Measurements from ENCODE around the gene PTBP1.
"Not testable (repeated sequence)": the region's sequence is repeated elsewhere in the genome, so short reads cannot be mapped to it uniquely, and the experiment has no call there.

The PTBP1 gene

GRCh38 chr19:845707-846521 lies 48.7 kb downstream of the PTBP1 start:
- DNase-seq = no peak
- in situ Hi-C loops (cut with MboI; ENCODE audit: low pct_unique_long_range_greater_than_20kb, low sequenced_read_pairs) = no loop called here

DNA sequence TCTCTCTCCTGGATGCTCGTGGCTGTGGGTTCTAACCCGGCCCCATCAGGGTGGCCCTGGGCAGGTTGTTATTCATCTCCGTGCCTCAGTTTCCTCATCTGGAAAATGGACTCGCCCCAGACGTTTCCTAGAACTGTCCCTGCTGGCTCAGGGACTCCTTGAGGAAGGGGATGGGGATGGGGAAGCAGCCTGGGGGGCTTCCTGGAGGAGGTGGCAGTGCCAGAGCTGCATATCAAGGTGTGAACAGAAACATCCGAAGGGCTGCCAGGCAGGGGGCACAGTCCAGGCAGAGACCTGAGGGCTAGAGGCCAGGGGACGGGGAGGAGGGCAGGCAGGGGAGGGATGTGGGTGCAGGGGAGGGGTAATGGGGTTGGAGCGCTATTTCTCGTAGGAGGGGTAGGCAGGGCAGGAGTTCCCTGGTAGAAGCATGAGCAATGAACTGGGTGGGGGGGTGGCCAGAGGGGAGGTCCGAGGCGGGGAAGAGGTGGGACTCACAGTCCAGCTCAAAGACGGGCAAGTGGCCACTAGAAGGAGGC lies 51.2 kb downstream of the PTBP1 start:
- no peak for DNase-seq
- in situ Hi-C loops (cut with MboI; ENCODE audit: low pct_unique_long_range_greater_than_20kb, low sequenced_read_pairs) = no loop called here

DNA sequence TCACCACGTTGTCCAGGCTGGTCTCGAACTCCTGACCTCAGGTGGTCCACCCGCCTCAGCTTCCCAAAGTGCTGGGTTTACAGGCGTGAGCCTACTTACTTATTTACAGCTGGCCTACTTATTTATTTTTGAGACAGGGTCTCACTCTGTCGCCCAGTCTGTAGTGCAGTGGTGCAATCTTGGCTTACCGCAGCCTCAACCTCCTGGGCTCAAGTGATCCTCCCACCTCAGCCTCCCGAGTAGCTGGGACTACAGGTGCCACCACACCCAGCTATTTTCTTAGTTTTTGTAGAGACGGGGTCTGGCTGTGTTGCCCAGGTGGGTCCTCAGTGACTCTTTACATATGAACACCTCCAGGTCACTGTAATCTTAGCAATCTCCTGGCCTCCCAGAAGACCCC lies 51.9 kb downstream of the PTBP1 start:
- DNase-seq; in situ Hi-C loops (cut with MboI; ENCODE audit: low pct_unique_long_range_greater_than_20kb, low sequenced_read_pairs): not testable (repeated sequence)

DNA sequence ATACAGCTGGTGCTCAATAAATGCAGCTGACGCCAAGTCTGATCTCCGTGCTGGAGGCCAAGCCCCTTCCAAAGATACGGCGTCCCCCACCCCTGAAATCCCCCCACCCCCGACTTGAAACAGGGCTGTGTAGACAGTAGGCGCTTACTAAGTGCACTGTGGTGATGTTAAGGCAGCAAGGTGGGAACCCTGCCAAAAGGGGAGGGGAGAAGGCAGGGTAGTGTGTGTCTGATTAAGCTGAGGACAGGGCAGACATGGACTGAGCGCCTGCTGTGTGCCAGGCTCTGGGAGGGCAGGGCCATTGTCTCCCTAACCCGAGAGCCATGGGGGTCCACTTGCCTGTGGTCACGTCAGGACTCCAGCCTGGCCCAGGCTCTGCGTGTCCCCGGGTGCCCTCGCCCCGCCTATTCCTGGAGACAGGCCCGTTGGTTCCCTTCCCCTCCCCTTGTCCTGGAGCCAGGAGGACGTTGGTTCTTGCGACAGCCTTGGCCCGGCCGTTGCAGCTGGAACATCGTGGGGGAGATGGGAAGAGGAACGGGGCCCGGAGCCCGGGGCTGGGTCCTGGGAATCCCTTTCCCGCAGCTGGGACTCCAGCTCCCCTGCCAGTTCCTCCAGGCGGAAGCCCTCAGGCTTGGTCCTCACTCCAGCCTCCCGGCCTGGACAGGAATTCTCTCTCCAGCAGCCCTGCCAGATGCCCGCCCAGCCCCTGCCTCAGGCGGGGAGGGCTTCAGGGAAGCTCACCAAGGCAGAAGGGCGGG lies 53.1 kb downstream of the PTBP1 start:
- peak; percentile 71 for DNase-seq
- in situ Hi-C loops (cut with MboI; ENCODE audit: low pct_unique_long_range_greater_than_20kb, low sequenced_read_pairs) = no loop called here

GRCh38 chr19:850979-851335 lies 53.7 kb downstream of the PTBP1 start:
- in situ Hi-C loops (cut with MboI; ENCODE audit: low pct_unique_long_range_greater_than_20kb, low sequenced_read_pairs) = no loop called here
- no peak for DNase-seq

GRCh38 chr19:852136-853013 lies 55.1 kb downstream of the PTBP1 start, which contains the start of gene ELANE:
ELANE (plus strand) TSS chr19:852303; CDS start chr19:852329, 26 bp downstream.
- in situ Hi-C loops (cut with MboI; ENCODE audit: low pct_unique_long_range_greater_than_20kb, low sequenced_read_pairs) = no loop called here
- DNase-seq = no peak

- in situ Hi-C loops (cut with MboI; ENCODE audit: low pct_unique_long_range_greater_than_20kb, low sequenced_read_pairs) = no loop called here
- DNase-seq = no peak
These were observed 55.8 kb downstream of the PTBP1 start for GRCh38 chr19:853014-853585.

- in situ Hi-C loops (cut with MboI; ENCODE audit: low pct_unique_long_range_greater_than_20kb, low sequenced_read_pairs); DNase-seq: not testable (repeated sequence)
These were observed 56.5 kb downstream of the PTBP1 start for GRCh38 chr19:853614-854220.

DNA sequence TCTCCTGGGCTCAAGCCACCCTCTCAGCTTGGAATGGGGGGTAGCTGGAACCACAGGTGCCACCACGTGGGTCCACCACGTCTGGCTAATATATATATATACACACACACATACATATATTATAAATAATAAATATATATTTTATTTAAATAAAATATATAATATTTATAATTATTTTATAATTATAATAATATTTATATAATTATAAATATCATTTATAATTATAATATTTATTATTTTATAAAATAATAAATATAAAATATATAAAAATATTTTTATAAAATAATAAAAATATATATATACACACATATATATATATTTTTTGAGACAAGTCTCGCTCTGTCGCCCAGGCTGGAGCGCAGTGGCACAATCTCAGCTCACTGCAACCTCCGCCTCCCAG lies 57.3 kb downstream of the PTBP1 start:
- in situ Hi-C loops (cut with MboI; ENCODE audit: low pct_unique_long_range_greater_than_20kb, low sequenced_read_pairs) = no loop called here
- no peak for DNase-seq

DNA sequence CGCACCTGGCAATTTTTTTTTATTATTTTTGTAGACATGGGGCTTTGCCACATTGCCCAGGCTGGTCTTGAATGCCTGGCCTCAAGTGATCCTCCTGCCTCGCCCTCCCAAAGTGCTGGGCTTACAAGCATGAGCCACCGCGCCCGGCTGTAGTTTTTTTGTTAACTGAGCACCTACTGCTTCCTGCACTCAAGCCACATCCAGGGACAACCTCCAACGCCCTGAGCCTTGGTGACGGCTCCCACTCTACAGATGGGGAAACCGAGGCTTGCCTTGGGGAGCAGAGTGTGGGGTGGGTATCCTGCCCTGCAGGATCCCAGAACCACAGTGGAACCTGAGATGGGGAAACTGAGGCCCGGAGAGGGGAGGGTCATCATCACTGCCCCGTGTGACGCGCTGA lies 57.9 kb downstream of the PTBP1 start:
- no peak for DNase-seq
- in situ Hi-C loops (cut with MboI; ENCODE audit: low pct_unique_long_range_greater_than_20kb, low sequenced_read_pairs) = no loop called here

DNA sequence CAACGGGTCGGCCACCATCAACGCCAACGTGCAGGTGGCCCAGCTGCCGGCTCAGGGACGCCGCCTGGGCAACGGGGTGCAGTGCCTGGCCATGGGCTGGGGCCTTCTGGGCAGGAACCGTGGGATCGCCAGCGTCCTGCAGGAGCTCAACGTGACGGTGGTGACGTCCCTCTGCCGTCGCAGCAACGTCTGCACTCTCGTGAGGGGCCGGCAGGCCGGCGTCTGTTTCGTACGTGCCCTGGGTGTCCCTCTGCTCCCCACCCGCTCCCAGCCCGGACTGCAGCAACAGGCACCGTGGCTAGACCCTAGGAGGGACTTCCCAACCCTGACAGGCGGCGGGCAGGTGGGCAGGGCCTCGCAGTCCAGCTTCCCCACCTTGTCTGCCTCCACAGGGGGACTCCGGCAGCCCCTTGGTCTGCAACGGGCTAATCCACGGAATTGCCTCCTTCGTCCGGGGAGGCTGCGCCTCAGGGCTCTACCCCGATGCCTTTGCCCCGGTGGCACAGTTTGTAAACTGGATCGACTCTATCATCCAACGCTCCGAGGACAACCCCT lies 58.4 kb downstream of the PTBP1 start:
- in situ Hi-C loops (cut with MboI; ENCODE audit: low pct_unique_long_range_greater_than_20kb, low sequenced_read_pairs) = no loop called here
- no peak for DNase-seq

- in situ Hi-C loops (cut with MboI; ENCODE audit: low pct_unique_long_range_greater_than_20kb, low sequenced_read_pairs) = no loop called here
- DNase-seq = no peak
These were observed 61.0 kb downstream of the PTBP1 start for GRCh38 chr19:858284-858683.

DNA sequence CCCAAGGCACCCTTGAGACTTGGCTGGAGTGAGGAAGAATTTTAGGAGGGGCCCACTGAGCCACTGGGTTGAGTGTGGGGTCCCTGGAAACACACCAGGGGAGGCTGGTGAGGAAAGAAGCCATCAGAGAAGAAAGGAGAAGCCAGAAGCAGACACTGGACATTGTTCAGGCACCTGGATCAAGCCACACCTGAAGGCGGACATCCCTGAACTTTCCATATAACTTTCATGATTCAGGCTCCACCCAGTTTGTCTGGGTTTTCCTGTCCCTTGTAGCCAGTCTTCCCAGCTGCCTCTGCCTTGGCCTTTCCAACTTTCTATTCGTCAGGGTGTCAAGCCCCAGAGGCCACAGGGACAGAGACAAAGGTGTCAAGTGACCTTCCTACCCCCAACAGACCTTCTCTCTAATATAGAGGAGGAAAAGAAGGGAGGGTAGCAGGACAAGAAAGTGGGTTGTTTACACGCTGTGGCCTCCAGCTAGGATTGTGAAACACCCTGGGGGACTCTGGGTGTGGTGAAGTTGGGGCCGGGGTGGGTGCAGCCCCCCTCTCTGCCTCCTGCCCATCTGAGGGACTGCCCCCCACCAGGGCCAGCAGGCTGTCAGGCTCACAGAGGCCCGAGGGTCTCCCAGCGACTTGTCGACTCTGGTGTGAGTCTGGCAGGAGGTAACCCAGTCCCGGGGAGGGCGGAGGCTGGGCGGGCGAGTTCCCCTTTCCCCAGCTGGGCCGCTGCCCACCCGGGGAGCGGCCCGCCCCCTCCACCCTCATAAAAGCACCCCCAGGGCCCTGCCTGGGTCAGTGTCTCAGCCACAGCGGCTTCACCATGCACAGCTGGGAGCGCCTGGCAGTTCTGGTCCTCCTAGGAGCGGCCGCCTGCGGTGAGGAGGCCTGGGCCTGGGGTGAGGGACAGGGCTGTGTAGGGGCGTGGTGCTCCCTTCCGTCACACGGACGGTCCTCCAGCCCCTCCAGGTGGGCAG lies 61.9 kb downstream of the PTBP1 start, which contains the start of gene CFD:
CFD (plus strand) TSS at position 797 of the 976 bp plus-strand sequence; CDS start at position 823, 26 bp downstream.
- in situ Hi-C loops (cut with MboI; ENCODE audit: low pct_unique_long_range_greater_than_20kb, low sequenced_read_pairs) = no loop called here
- DNase-seq = peak; percentile 82

DNA sequence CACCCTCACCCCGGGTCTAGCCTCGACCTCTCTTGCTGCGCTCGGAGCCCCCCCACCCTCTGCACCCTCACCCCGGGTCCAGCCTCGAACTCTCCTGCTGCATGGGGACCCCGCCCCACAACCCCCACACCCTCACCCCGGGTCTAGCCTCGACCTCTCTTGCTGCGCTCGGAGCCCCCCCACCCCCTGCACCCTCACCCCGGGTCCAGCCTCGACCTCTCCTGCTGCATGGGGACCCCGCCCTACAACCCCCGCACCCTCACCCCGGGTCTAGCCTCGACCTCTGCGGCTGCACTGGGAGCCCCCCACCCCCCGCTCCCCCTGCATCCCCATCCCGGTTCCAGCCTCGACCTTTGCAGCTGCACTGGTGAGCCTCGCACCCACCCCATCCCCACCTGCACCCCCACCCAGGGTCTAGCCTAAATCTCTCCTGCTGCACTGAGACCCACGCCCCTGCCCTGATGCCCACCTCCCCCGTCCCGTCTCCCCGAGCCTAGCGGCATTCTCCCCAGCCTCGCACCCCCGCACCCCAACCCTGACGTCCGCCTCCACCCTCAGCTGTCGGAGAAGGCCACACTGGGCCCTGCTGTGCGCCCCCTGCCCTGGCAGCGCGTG lies 64.0 kb downstream of the PTBP1 start:
- DNase-seq = no peak
- in situ Hi-C loops (cut with MboI; ENCODE audit: low pct_unique_long_range_greater_than_20kb, low sequenced_read_pairs) = no loop called here
